Gastrocnemius medialis (tissue), 4 donors: Measurements from ENCODE around the gene FBXO9. TPM values are rescaled to one million over a fixed set of nuclear protein-coding genes. Genes with fewer than 3 reads are reported as not detected.

Experiments
- ATAC-seq, 2 donors: fragments of 150-250 bp; one replicate each; pipeline ENCODE4 v1.9.1; 2016
- DNase-seq, 2 donors: peaks; one replicate each; pipeline ENCODE4 v3.0.0-alpha.2; 2019
- H3K27ac ChIP-seq, 4 donors: fragments of 200-600 bp; sonication (generic); 1 replicate in 1 of 4; 2 replicates in 3 of 4; pipeline ENCODE4 v1.5.1; 2016 to 2018; ENCODE audit warnings: mild to moderate bottlenecking in 2 of 4, moderate library complexity in 1 of 4
- H3K27me3 ChIP-seq, 3 donors: fragments of 200-600 bp; sonication (generic) in 2 of 3; 1 replicate in 1 of 3; 2 replicates in 2 of 3; pipeline versions ENCODE4 v1.5.1 to v1.6.0; 2016 to 2019; ENCODE audit warnings: mild to moderate bottlenecking in 1 of 3, moderate library complexity in 1 of 3
- H3K36me3 ChIP-seq, 2 donors: fragments of 200-600 bp; sonication (generic) in 1 of 2; one replicate each; pipeline ENCODE4 v1.5.1; 2017 to 2018
- H3K4me1 ChIP-seq, 2 donors: fragments of 200-600 bp; sonication (generic) in 1 of 2; one replicate each; pipeline ENCODE4 v1.5.1; 2016 to 2017; ENCODE audit warnings: mild to moderate bottlenecking in 2 of 2
- H3K4me3 ChIP-seq, 4 donors: fragments of 200-600 bp; sonication (generic) in 3 of 4; 1 replicate in 1 of 4; 2 replicates in 3 of 4; pipeline ENCODE4 v1.5.1; 2016 to 2019; ENCODE audit warnings: mild to moderate bottlenecking in 2 of 4
- H3K9me3 ChIP-seq, 3 donors: fragments of 200-600 bp; sonication (generic) in 2 of 3; 1 replicate in 1 of 3; 2 replicates in 2 of 3; pipeline ENCODE4 v1.5.1; 2016 to 2019
- CTCF ChIP-seq, 5 experiments: fragments of 450-650 bp in 3 of 5; fragments of 200-600 bp in 2 of 5; sonication (generic) in 2 of 5; IDR thresholded peaks in 4 of 5; conservative IDR thresholded peaks in 1 of 5; 1 replicate in 4 of 5; 2 replicates in 1 of 5; pipeline ENCODE4 v1.5.1; 2016 to 2019; ENCODE audit warnings: antibody characterized with exemption in 5 of 5, mild to moderate bottlenecking in 3 of 5, moderate library complexity in 3 of 5
- POLR2A ChIP-seq, 2 donors: fragments of 450-650 bp; IDR thresholded peaks; one replicate each; pipeline ENCODE4 v1.6.1; 2017; ENCODE audit warnings: antibody characterized with exemption in 2 of 2, mild to moderate bottlenecking in 2 of 2, moderate library complexity in 2 of 2
- in situ Hi-C, 4 donors: fragments of 200-750 bp; cut with MboI; loops; one replicate each; pipeline versions ENCODE4 v1.15.0 to v1.8.0; 2017; ENCODE audit warnings: low sequenced_read_pairs in 4 of 4
- intact Hi-C: fragments of 100-400 bp; cut with DNase I; formaldehyde crosslinking; loops from one replicate; pipeline ENCODE4 v1.15.1; 2023; ENCODE audit warnings: low total_unique reads
- total RNA-seq, 4 donors: library from RNA; depleted of rRNA; stranded (reverse); fragments of >200 nt; gene quantifications; one replicate each; pipeline versions ENCODE4 v1.1.0 to v1.2.3, GENCODE V29; 2016

FBXO9 gene
- total RNA-seq: 10 to 100 TPM; 16.6 to 20.2 (median 19.6) TPM

GRCh38 chr6:53065266-53066076 lies at the start of gene FBXO9:
FBXO9 (plus strand) TSS chr6:53065404; CDS start chr6:53065790, 386 bp downstream.
- peak within 1 kb of the TSS; percentile 71 to 98 (median 96) for H3K4me3 ChIP-seq
- H3K9me3 ChIP-seq: no peaks in the 10 kb centered on the region
- H3K36me3 ChIP-seq: no peaks in the 10 kb centered on the region
- no peak for TF ChIP-seq CTCF (IDR thresholded peaks at IDR 0.05 in 4 of 5, conservative IDR thresholded peaks at IDR 0.05 in 1 of 5)
- peak; percentile 67 to 73 for TF ChIP-seq POLR2A (IDR thresholded peaks at IDR 0.05)
- peak; percentile 68 to 76 for ATAC-seq
- intact Hi-C loops: loop anchor here (1.0 kb wide), 1 partner anchor 70 kb away; the partner anchor contains the start of gene GSTA4
- H3K27ac ChIP-seq: peak within 1 kb of the TSS; percentile 89 to 95 (median 93)
- peak; percentile 43 to 52 for DNase-seq
- in situ Hi-C loops: no loop called here
- peaks cover 27 to 34% of the 10 kb centered on the region in 2 donors for H3K4me1 ChIP-seq
- no peaks in the 10 kb centered on the region for H3K27me3 ChIP-seq

GRCh38 chr6:53015486-53015885 lies 49.7 kb upstream of the FBXO9 start:
- in situ Hi-C loops (no loop called here), intact Hi-C loops (no loop called here)
- no peak overlapping the region for H3K4me3 ChIP-seq
- DNase-seq (no peak), ATAC-seq (no peak)
- H3K9me3 ChIP-seq: no peaks in the 10 kb centered on the region
- H3K4me1 ChIP-seq: no peaks in the 10 kb centered on the region
- H3K27ac ChIP-seq: no peak overlapping the region
- TF ChIP-seq CTCF (IDR thresholded peaks at IDR 0.05 in 4 of 5, conservative IDR thresholded peaks at IDR 0.05 in 1 of 5): no peak
- no peak for TF ChIP-seq POLR2A (IDR thresholded peaks at IDR 0.05)
- peaks cover 0 to 80% of the 10 kb centered on the region in 2 donors for H3K36me3 ChIP-seq
- H3K27me3 ChIP-seq: no peaks in the 10 kb centered on the region

- H3K27ac ChIP-seq: no peak overlapping the region
- H3K9me3 ChIP-seq: no peaks in the 10 kb centered on the region
- intact Hi-C loops (no loop called here), in situ Hi-C loops (no loop called here)
- ATAC-seq (no peak), DNase-seq (no peak)
- H3K36me3 ChIP-seq: peaks cover 0 to 50% of the 10 kb centered on the region in 2 donors
- H3K27me3 ChIP-seq: no peaks in the 10 kb centered on the region
- no peaks in the 10 kb centered on the region for H3K4me1 ChIP-seq
- TF ChIP-seq POLR2A (IDR thresholded peaks at IDR 0.05) (no peak), CTCF (IDR thresholded peaks at IDR 0.05 in 4 of 5, conservative IDR thresholded peaks at IDR 0.05 in 1 of 5) (no peak)
- no peak overlapping the region for H3K4me3 ChIP-seq
Observed at GRCh38 chr6:53018446-53018845, 46.8 kb upstream of the FBXO9 start.

- H3K36me3 ChIP-seq: peaks cover 0 to 36% of the 10 kb centered on the region in 2 donors
- in situ Hi-C loops: no loop called here
Observed at GRCh38 chr6:53020005-53020744, 45.0 kb upstream of the FBXO9 start.

More at GRCh38 chr6:53020005-53020744, 45.0 kb upstream of the FBXO9 start:
- Histone ChIP-seq H3K27me3 (no peaks in the 10 kb centered on the region), H3K4me3 (no peak overlapping the region), H3K9me3 (no peaks in the 10 kb centered on the region), H3K27ac (no peak overlapping the region), H3K4me1 (no peaks in the 10 kb centered on the region)
- intact Hi-C loops: no loop called here
- DNase-seq: no peak
- TF ChIP-seq POLR2A (IDR thresholded peaks at IDR 0.05) (no peak), CTCF (IDR thresholded peaks at IDR 0.05 in 4 of 5, conservative IDR thresholded peaks at IDR 0.05 in 1 of 5) (no peak)
- no peak for ATAC-seq
